GM13977 (cell line): ENCODE measurements around the gene SLC25A36.

Source experiments
- DNase-seq: peaks from one replicate; pipeline ENCODE4 v3.0.0; 2012; ENCODE audit warnings: low spot score
- in situ Hi-C: fragments of 300-500 bp; cut with MboI; formaldehyde crosslinking; loops from one replicate; pipeline ENCODE4 v1.12.0; 2022; ENCODE audit warnings: low sequenced_read_pairs, low pct_unique_long_range_greater_than_20kb, mixed read lengths, inconsistent platforms; ENCODE audit not compliant: unreplicated experiment
- TF ChIP-seq, protein P1 (sequence below): IDR thresholded peaks from 2 replicates; pipeline ENCODE4 v1.5.1; 2012; ENCODE audit warnings: mild to moderate bottlenecking, control low read depth; ENCODE audit not compliant: insufficient read depth; ENCODE audit errors: extremely low read depth, missing control alignments

Gene SLC25A36

DNA sequence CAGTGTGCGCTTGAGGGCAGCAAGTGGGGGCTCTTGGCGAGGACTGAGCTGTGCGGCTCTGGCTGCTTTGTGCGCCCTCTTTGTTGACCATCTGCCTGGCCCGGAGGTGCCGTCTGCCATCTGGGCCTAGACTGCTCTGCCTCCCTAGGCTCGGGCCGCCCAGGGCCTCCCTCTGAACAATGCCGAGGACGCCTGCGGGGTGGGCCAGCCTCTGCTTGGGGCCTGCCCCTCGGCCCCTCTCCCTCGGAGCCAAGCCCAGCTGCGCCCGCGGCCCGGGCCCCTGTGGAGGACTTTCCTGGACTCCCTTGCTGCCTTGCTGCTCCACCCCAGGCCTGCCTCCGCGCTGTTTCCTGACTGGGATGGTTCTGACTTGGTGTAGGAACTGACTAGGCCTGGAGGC lies 77.6 kb downstream of the SLC25A36 start:
- in situ Hi-C loops: loop anchor here (25.0 kb wide), 1 partner anchor 168 kb away; no protein-coding TSS in a partner anchor
- TF ChIP-seq, protein P1, sequence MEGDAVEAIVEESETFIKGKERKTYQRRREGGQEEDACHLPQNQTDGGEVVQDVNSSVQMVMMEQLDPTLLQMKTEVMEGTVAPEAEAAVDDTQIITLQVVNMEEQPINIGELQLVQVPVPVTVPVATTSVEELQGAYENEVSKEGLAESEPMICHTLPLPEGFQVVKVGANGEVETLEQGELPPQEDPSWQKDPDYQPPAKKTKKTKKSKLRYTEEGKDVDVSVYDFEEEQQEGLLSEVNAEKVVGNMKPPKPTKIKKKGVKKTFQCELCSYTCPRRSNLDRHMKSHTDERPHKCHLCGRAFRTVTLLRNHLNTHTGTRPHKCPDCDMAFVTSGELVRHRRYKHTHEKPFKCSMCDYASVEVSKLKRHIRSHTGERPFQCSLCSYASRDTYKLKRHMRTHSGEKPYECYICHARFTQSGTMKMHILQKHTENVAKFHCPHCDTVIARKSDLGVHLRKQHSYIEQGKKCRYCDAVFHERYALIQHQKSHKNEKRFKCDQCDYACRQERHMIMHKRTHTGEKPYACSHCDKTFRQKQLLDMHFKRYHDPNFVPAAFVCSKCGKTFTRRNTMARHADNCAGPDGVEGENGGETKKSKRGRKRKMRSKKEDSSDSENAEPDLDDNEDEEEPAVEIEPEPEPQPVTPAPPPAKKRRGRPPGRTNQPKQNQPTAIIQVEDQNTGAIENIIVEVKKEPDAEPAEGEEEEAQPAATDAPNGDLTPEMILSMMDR: no peak
- DNase-seq: no peak

DNA sequence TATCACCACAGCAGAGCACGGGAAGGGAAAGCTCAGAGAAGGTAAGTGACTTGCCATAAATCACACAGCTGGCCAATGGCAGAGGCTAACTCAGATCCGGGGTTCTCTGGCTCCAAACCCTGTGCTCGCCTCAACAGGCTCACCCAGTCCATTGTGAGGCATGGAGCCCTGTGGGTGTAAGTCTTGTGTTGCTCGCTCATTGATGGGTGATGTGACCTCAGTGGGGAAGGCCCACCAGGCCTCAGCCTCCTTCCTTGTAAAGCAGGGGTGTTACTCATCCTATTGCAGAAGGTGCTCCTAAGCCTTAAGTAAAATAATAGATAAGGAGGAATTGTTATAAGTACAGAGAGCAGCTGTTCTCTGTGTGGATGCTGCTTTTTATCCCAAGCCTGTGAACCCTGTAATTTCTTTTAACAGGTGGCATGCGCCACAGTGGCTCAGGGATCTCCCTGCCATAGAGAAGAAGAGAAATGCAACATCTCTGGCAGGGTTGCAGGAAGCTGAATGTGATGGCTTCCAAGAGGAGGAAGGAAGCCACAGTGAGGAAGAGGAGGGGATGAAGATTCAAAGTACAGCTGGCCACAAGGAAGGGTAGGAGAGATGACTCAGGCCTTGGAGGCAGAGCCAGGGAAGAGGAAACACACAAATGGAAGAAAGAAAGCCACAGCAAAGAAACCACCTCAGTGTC lies 78.7 kb downstream of the SLC25A36 start:
- in situ Hi-C loops: loop anchor here (25.0 kb wide), 1 partner anchor 167 kb away; no protein-coding TSS in a partner anchor
- no peak for DNase-seq
- TF ChIP-seq, protein P1: no peak

DNA sequence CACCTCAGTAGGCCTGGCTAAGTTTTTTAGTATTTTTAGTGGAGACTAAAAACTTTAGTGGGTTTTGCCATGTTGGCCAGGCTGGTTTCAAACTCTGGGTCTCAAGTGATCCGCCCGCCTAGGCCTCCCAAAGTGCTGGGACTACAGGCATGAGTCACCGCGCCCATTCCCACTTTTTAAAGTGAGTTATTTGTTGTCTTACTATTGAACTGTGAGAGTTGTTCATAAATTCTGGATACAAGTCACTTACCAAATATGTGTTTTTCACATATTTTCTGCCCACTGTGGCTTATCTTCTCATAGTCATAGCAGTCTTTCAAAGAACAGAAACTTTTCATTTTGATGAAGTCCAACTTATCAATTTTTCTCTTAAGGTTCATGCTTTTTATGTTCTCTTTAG lies 79.6 kb downstream of the SLC25A36 start:
- DNase-seq: no peak
- in situ Hi-C loops: loop anchor here (25.0 kb wide), 1 partner anchor 166 kb away; no protein-coding TSS in a partner anchor
- TF ChIP-seq, protein P1: no peak
